Thoracic aorta (tissue), 2 donors: Measurements from ENCODE around the gene CLVS2. TPM values are rescaled to one million over a fixed set of nuclear protein-coding genes. Genes with fewer than 3 reads are reported as not detected.

ENCODE experiments used
- ATAC-seq: fragments of 150-250 bp; one replicate; pipeline ENCODE4 v1.8.0; 2017; ENCODE audit warnings: low read depth; ENCODE audit not compliant: insufficient number of reproducible peaks, low FRiP score
- DNase-seq: peaks from one replicate; pipeline ENCODE4 v3.0.0-alpha.2; 2020; ENCODE audit warnings: low spot score
- H3K27ac ChIP-seq, 2 donors: fragments of 200-600 bp; sonication (generic); 1 replicate in 1 of 2; 2 replicates in 1 of 2; pipeline ENCODE4 v1.5.1; 2016; ENCODE audit warnings: mild to moderate bottlenecking in 2 of 2, moderate library complexity in 2 of 2
- H3K27me3 ChIP-seq: fragments of 200-600 bp; sonication (generic); replicated peaks from 2 replicates; pipeline ENCODE4 v1.6.0; 2016; ENCODE audit warnings: mild to moderate bottlenecking; ENCODE audit not compliant: insufficient read depth
- H3K36me3 ChIP-seq: fragments of 200-600 bp; sonication (generic); one replicate; pipeline ENCODE4 v1.5.1; 2016
- H3K4me1 ChIP-seq, 2 donors: fragments of 200-600 bp; sonication (generic); 1 replicate in 1 of 2; 2 replicates in 1 of 2; pipeline versions ENCODE4 v1.5.1 to v1.6.0; 2016; ENCODE audit warnings: low read depth in 2 of 2, mild to moderate bottlenecking in 1 of 2; ENCODE audit not compliant: control insufficient read depth in 1 of 2
- H3K4me3 ChIP-seq: fragments of 200-600 bp; sonication (generic); 2 replicates; pipeline ENCODE4 v1.5.1; 2016; ENCODE audit warnings: mild to moderate bottlenecking
- H3K9me3 ChIP-seq: fragments of 200-600 bp; sonication (generic); 2 replicates; pipeline ENCODE4 v1.5.1; 2016
- CTCF ChIP-seq: fragments of 200-600 bp; sonication (generic); IDR thresholded peaks from one replicate; pipeline ENCODE4 v1.5.1; 2019; ENCODE audit warnings: antibody characterized with exemption
- total RNA-seq, 2 donors: library from RNA; depleted of rRNA; stranded (reverse); fragments of >200 nt; gene quantifications; one replicate each; pipeline versions ENCODE4 v1.1.0 to v1.2.3, GENCODE V29; 2016

CLVS2 gene
- total RNA-seq, 2 donors from 2014 or later = 0.07 TPM; not detected in 1

- no peak for DNase-seq
- H3K4me1 ChIP-seq = no peaks in the 10 kb centered on the region
- H3K27me3 ChIP-seq = no peaks in the 10 kb centered on the region
- H3K27ac ChIP-seq = no peak overlapping the region
- H3K9me3 ChIP-seq = no peaks in the 10 kb centered on the region
- no peak for TF ChIP-seq CTCF
- no peaks in the 10 kb centered on the region for H3K36me3 ChIP-seq
- H3K4me3 ChIP-seq = no peak overlapping the region
- no peak for ATAC-seq
Observed at GRCh38 chr6:123009059-123009458, 13.0 kb downstream of the CLVS2 start.

- Histone ChIP-seq H3K4me3 (no peak overlapping the region), H3K4me1 (no peaks in the 10 kb centered on the region), H3K9me3 (no peaks in the 10 kb centered on the region), H3K27ac (no peak overlapping the region), H3K36me3 (no peaks in the 10 kb centered on the region), H3K27me3 (no peaks in the 10 kb centered on the region)
- TF ChIP-seq CTCF = no peak
- DNase-seq = no peak
- ATAC-seq = no peak
Observed at GRCh38 chr6:123014835-123015234, 18.8 kb downstream of the CLVS2 start.

- Histone ChIP-seq H3K36me3 (no peaks in the 10 kb centered on the region), H3K9me3 (no peaks in the 10 kb centered on the region), H3K27ac (no peak overlapping the region), H3K4me1 (no peaks in the 10 kb centered on the region), H3K27me3 (no peaks in the 10 kb centered on the region), H3K4me3 (no peak overlapping the region)
- no peak for TF ChIP-seq CTCF
- ATAC-seq = no peak
- no peak for DNase-seq
Observed at GRCh38 chr6:123016431-123017103, 20.5 kb downstream of the CLVS2 start.

- H3K36me3 ChIP-seq = no peaks in the 10 kb centered on the region
- no peak overlapping the region for H3K4me3 ChIP-seq
- H3K9me3 ChIP-seq = no peaks in the 10 kb centered on the region
- TF ChIP-seq CTCF = no peak
- ATAC-seq = no peak
- no peaks in the 10 kb centered on the region for H3K4me1 ChIP-seq
- no peak overlapping the region for H3K27ac ChIP-seq
- no peak for DNase-seq
- no peaks in the 10 kb centered on the region for H3K27me3 ChIP-seq
Observed at GRCh38 chr6:123017104-123017682, 21.2 kb downstream of the CLVS2 start.

- no peaks in the 10 kb centered on the region for H3K27me3 ChIP-seq
- ATAC-seq = no peak
- TF ChIP-seq CTCF = no peak
Observed at GRCh38 chr6:123022975-123023374, 26.9 kb downstream of the CLVS2 start.

More at GRCh38 chr6:123022975-123023374, 26.9 kb downstream of the CLVS2 start:
- H3K9me3 ChIP-seq = no peaks in the 10 kb centered on the region
- DNase-seq = no peak
- no peak overlapping the region for H3K4me3 ChIP-seq
- no peaks in the 10 kb centered on the region for H3K36me3 ChIP-seq
- H3K4me1 ChIP-seq = no peaks in the 10 kb centered on the region
- H3K27ac ChIP-seq = no peak overlapping the region
